GM12801 (cell line): ENCODE data around the gene MITF.

Experiments
- TF ChIP-seq, protein P1 (sequence below): IDR thresholded peaks from one replicate; pipeline ENCODE4 v1.5.1; 2011; ENCODE audit warnings: control low read depth; ENCODE audit not compliant: insufficient read length; ENCODE audit errors: extremely low read depth

Gene MITF

GRCh38 chr3:69716119-69716518 lies 23.1 kb upstream of the MITF start:
- TF ChIP-seq, protein P1, sequence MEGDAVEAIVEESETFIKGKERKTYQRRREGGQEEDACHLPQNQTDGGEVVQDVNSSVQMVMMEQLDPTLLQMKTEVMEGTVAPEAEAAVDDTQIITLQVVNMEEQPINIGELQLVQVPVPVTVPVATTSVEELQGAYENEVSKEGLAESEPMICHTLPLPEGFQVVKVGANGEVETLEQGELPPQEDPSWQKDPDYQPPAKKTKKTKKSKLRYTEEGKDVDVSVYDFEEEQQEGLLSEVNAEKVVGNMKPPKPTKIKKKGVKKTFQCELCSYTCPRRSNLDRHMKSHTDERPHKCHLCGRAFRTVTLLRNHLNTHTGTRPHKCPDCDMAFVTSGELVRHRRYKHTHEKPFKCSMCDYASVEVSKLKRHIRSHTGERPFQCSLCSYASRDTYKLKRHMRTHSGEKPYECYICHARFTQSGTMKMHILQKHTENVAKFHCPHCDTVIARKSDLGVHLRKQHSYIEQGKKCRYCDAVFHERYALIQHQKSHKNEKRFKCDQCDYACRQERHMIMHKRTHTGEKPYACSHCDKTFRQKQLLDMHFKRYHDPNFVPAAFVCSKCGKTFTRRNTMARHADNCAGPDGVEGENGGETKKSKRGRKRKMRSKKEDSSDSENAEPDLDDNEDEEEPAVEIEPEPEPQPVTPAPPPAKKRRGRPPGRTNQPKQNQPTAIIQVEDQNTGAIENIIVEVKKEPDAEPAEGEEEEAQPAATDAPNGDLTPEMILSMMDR = no peak

DNA sequence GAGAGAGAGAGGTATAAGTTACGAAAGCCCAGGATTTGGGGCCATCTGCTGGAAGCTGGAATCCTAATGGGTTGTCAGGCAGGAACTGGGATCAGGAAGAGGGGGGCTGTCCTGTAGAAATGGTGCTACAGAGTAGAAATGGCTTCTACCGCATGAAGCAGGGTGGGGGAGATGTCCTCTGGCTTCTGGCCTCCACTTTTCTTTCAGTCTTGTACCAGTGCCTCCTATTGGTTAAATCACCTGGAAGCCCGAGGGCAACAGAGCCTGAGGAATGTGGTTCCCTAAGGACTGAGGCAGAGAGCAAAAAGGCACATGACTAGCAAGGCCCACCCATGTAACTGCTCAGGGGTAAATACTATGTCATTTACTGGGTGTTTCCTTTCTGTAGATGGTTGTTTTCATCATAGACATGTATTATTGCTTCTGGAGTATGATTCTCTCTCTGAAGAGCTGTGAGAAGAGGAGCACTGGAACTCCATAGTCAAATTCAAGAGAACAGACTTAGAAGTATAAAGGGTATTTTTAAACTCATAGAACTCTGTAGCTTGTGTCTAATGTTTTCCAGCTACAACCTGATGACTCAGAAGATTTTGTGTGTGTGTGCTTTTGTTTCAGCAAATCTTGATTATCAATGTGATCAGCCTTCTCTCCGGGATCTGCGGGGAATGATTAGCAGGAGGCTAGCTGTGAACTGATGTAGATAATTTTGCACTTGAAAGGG lies 20.2 kb upstream of the MITF start:
- TF ChIP-seq, protein P1 = no peak

GRCh38 chr3:69719587-69720122 lies 19.6 kb upstream of the MITF start:
- TF ChIP-seq, protein P1 = no peak

DNA sequence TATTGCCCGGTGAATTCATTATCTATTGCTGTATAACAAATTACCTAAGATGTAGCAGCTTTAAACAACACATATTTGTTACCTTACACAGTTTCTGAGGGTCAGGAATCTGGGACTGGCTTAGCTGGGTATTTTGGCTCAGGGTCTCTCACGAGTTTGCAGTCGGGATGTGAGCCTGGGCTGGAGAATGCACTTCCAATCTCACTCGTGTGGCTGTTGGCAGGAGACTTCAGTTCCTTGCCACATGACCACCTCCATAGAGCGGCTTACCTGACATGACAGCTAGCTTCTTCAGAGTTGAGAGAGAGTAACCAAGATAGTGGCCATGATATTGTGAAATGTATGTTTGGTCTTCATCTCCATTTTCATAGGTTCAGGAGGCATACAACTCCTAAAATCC lies 18.4 kb upstream of the MITF start:
- TF ChIP-seq, protein P1 = no peak

DNA sequence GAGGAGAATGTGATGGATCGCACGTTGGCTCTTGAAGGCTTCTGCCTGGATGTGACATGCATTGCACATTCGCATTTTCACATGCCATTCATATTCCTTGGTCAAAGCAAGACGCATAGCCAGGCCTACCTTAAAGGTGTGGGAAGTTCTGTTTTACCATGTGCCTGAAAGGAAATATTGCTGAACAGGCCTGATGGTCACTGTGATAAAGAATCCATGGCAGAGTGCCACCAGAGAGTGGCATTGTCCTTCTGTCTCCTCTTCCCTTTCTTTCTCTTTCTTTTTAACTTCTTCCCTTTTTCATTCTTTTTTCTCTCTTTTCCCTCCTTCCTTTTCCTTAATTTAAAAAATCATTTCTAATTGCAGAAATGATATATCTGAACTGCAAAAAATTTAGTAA lies 15.9 kb upstream of the MITF start:
- TF ChIP-seq, protein P1 = no peak

DNA sequence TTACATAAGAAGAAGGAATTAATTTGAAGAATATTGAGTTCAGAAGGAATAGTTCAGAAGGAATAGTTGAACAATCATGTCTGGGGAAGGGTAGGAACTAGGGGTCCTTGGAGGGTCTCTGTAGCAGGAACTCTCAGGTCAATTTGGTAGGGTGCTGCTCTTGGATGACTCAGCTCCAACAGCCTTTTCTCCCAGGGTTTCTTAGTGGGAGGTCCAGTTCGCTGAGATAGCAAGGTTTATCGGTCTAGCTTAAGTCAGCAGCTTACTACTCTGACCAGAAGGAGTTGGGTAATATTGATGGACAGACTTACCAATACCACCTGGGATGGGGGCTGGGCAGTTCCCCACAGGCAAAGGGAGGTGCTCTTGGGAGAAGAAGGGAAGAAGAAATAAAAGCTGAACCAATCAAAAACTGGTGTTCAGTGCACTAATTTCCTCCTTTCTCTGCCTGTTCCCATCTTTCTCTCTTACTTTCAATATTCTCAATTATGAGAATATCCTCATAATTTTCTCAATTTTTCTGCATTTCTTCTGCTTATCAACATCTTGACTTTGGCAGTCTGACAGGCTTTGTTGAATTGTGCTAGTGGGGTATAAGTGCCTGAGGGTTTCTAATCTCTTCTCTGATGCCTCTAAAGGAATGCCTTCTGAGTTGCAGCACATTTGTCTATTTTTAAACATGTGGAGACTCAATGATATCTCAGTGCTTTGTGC lies 14.4 kb upstream of the MITF start:
- TF ChIP-seq, protein P1 = no peak

- TF ChIP-seq, protein P1 = no peak
Measured at GRCh38 chr3:69725994-69726571, 13.2 kb upstream of the MITF start.
